ENCODE data around the gene ZNF541.

DNA sequence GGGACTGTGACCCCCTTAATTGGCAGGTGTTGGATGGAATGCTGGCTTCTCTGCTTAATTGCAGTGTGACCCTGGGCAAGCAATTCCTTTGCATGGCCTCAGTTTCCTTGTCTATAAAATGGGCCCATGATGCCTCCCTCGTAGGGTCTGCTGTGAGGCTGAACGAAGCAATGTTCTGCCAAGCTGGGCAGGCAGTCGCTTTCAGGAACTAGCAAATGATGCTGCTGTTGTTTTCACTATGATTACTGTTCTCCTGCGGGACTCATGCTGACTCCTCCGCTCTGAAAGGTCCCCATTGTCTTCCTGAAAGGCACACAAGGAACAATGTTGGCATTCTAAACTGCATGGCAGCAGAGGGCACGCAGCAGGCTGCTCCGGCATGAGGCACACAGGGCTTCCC is 42.8 kb upstream of the ZNF541 start:
- no peak for TF ChIP-seq CTCF (IDR thresholded peaks at IDR 0.05)
- TF ChIP-seq POLR2A (IDR thresholded peaks at IDR 0.05), result no peak

Measured in uterus (tissue), 2 donors.